GM13977 (cell line): Measurements from ENCODE around the gene GPC5.

Experiments used
- DNase-seq: peaks from one replicate; pipeline ENCODE4 v3.0.0; 2012; ENCODE audit warnings: low spot score
- CTCF ChIP-seq: IDR thresholded peaks from 2 replicates; pipeline ENCODE4 v1.5.1; 2012; ENCODE audit warnings: mild to moderate bottlenecking, control low read depth; ENCODE audit not compliant: insufficient read depth; ENCODE audit errors: extremely low read depth, missing control alignments
- in situ Hi-C: fragments of 300-500 bp; cut with MboI; formaldehyde crosslinking; loops from one replicate; pipeline ENCODE4 v1.12.0; 2022; ENCODE audit warnings: low sequenced_read_pairs, low pct_unique_long_range_greater_than_20kb, mixed read lengths, inconsistent platforms; ENCODE audit not compliant: unreplicated experiment

The GPC5 gene

GRCh38 chr13:91710733-91711132, 312.3 kb downstream of the GPC5 start:
- no peak for DNase-seq
- no peak for TF ChIP-seq CTCF
- in situ Hi-C loops: loop anchor here (25.0 kb wide), 1 partner anchor 323 kb away; the partner anchor contains the start of gene GPC5

GRCh38 chr13:91714855-91715254, 316.4 kb downstream of the GPC5 start:
- in situ Hi-C loops: loop anchor here (25.0 kb wide), 1 partner anchor 328 kb away; the partner anchor contains the start of gene GPC5
- no peak for TF ChIP-seq CTCF
- no peak for DNase-seq

- TF ChIP-seq CTCF: no peak
- in situ Hi-C loops: loop anchor here (25.0 kb wide), 1 partner anchor 329 kb away; the partner anchor contains the start of gene GPC5
- DNase-seq: no peak
Measured at GRCh38 chr13:91716436-91717065, 318.1 kb downstream of the GPC5 start.

GRCh38 chr13:91719033-91719432, 320.6 kb downstream of the GPC5 start:
- in situ Hi-C loops: loop anchor here (25.0 kb wide), 1 partner anchor 332 kb away; the partner anchor contains the start of gene GPC5
- DNase-seq: no peak
- no peak for TF ChIP-seq CTCF

GRCh38 chr13:91721413-91721812, 323.0 kb downstream of the GPC5 start:
- TF ChIP-seq CTCF: no peak
- in situ Hi-C loops: loop anchor here (25.0 kb wide), 1 partner anchor 334 kb away; the partner anchor contains the start of gene GPC5
- no peak for DNase-seq

- peak; percentile 17 for DNase-seq
- peak; percentile 47 for TF ChIP-seq CTCF
- in situ Hi-C loops: loop anchor here (25.0 kb wide), 1 partner anchor 335 kb away; the partner anchor contains the start of gene GPC5
Measured at GRCh38 chr13:91722267-91722884, 324.0 kb downstream of the GPC5 start.
